ENCODE measurements around the gene GARIN5A.
"Not testable (repeated sequence)": the region's sequence is repeated elsewhere in the genome, so short reads cannot be mapped to it uniquely, and the experiment has no call there.

Gene GARIN5A

DNA sequence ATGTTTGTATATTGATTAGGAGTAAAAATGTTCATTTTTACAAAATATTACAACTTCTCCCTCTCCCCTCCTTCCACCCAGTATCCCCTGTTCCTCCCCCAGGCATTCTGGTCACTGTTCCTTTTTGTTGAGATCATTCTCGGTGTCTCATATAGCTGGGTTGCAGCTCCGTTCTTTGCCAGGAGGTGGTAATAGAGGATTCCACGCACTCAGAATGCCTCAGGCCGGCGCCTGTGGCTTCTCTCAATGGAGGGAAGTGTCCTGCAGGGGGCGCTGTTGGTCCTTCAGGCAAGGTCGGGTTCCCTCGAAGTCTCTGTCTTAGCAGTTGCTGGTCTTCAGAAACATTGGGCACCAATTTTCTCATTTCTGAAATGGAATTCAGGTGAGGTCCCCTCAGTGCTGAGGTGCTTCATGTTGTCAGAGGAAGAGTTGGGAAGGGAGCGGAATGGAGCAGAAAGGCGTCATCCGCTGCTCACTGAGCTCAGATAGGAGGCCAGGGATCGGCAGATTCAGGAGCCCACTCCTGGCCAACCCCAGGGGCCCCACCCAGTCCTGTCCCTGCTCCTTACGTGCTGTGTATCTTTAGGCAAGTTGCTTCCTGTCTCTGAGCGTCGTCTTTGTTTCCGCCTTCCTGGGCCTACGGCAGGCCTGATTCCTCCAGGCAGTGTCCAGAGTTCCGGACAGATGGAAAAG, 10.3 kb upstream of the GARIN5A start:
- no peak for DNase-seq

DNA sequence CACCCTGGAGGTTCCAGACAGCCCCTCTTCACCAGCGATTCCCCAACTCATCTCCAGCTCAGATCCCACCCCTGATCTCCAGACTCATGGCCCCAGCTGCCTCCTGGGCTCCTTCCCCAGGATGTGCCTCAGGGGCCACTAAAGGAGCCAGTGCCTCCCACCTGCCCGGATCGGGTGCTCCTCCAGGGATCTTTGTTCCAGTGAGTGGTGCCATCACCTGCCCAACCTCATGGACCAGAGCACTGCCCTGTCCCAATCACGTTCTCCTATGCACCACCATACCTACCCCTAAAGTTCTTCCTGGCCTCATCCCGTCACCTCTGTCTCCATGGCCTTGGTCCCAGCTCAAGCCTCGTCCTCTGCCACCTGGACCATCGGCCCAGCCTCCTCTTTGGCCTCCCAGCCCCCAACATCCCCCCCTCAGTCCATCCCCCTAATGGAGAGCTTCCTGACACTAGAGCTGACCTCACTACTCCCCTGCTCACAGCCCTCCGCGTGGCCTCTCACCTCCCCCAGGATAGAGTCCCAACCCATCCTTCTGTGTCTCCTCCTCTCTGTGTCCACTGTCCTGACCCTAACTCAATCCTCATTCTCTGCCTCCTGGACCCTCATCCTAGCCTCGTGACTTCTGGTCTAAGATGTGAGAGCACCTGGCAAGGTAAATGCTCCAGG, 8.8 kb upstream of the GARIN5A start:
- no peak for DNase-seq

DNA sequence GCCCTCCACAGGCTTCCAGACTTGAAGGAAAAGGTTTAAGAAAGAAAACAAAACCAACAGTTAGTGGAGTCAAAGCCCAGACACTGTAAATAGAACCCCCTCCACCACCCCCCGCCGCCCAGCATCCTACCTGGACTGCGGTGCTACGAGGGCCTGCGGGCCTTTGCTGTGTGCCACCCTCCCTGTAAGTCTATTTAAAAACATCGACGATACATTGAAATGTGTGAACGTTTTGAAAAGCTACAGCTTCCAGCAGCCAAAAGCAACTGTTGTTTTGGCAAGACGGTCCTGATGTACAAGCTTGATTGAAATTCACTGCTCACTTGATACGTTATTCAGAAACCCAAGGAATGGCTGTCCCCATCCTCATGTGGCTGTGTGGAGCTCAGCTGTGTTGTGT, 6.3 kb upstream of the GARIN5A start:
- no peak for DNase-seq

DNA sequence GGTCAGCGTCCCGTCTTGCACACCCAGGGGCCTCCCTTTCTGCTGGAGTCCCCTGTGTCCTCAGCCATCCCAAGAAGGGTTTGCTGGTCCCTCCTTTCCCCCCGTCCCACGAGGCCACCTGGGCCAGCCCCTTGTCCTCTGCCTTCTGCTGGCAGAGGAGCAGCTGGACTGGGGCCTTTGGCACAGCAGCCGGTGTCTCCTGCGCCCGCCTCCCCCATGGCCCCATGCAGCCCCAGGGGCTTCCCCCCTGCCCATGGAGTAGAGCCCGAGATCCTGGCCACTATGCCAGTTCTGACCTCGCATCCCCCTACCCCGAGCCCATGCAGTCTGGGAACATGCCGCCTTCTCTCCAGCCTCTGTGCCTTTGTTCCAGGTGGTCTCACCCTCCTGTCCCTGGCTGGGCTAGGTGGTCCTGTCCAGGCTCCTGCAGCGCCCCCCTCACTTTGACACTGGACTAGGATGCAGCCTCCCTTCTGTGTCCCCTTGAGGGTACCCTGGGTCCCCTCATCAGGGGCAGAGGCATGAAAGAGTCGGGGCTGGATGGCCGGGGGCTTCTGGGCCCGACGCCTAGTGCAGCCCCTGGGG, 5.7 kb upstream of the GARIN5A start:
- no peak for DNase-seq

DNA sequence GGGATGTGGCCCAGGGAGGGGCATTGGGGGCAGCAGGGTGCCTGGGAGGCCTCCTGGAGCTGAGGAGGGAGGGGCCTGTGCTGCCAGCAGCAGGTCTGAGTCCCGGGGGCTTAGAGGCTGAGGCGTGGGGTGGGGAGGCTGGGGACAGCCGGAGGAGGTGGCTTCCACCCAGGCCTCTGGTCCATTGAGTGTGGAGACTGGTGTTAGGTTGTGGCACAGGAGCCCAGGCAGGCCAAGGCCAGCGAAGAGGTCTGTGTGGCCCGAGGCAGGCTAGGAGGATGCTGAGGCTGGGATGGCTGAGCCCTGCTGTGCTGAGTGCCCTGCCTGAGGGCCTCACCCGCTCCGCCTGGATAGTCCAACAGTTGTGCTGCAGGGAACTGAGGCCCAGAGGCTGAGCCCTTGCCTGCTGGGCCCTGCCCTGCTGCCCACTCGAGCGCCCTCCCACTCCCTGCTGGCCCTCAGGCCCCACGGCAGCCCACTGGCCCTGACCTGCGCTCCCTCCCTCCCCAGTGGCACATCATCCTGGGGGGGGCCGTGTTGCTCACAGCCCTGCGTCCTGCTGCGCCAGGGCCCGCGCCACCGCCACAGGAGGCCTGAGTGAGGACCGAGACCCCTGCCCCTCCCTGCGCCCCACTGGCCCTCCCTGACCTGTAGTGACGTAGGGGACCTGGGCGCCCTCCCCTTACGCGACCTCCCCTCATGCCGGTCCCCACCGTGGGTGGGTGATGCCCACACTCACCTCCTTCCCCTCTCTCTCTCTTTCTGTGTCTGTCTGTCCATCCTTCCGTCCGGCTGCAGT, 4.9 kb upstream of the GARIN5A start:
- no peak for DNase-seq

DNA sequence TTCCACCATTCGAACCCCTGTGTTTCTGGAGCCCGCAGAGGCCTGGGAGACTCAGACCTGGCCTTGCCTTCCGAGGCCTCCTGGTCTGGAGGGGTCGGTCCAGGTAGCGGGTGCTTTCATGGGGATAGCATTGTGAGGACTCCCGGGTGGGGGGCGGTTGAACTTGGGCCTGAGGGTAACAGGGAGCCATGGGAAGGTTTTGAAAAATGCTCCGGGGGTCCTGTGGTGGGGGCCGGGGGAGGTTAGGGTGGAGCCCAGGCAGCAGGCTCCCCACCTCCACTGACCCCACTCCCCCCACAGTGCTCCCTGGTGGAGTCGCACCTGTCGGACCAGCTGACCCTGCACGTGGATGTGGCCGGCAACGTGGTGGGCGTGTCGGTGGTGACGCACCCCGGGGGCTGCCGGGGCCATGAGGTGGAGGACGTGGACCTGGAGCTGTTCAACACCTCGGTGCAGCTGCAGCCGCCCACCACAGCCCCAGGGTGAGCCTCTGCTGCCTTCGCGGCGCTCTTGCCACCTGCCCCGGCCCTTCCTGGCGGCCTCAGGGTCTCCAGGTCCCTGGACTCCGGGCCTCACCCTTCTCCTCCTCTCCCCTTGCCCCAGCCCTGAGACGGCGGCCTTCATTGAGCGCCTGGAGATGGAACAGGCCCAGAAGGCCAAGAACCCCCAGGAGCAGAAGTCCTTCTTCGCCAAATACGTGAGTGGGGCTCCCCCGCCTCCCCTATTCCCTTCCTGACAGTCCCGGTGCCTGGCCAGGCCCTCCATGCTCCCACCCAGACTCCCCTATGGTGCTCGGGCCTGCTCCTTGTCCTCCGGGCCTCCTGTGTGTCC, 3.8 kb upstream of the GARIN5A start:
- DNase-seq = no peak

DNA sequence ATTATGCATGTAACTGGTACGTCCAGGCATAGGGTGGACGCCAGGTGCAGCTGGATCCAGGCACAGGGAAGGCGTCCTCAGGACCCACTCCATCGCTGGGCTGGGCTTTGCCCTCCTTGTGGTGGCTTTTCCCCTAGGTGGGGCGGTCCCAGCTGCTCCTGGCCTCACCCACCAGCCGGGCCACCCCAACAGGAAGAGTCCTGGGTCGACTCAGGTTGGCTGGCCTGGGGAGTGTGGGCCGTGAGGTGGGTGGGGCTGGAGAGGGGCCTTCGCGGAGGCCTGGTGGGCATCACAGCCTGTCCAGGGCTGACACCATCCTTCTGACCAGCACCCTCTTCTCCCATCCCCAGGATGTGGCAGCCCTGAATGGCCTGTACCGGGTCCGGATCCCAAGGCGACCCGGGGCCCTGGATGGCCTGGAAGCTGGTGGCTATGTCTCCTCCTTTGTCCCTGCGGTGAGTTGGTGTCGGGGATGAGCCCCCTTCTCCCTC, 3.2 kb upstream of the GARIN5A start:
- DNase-seq = no peak

DNA sequence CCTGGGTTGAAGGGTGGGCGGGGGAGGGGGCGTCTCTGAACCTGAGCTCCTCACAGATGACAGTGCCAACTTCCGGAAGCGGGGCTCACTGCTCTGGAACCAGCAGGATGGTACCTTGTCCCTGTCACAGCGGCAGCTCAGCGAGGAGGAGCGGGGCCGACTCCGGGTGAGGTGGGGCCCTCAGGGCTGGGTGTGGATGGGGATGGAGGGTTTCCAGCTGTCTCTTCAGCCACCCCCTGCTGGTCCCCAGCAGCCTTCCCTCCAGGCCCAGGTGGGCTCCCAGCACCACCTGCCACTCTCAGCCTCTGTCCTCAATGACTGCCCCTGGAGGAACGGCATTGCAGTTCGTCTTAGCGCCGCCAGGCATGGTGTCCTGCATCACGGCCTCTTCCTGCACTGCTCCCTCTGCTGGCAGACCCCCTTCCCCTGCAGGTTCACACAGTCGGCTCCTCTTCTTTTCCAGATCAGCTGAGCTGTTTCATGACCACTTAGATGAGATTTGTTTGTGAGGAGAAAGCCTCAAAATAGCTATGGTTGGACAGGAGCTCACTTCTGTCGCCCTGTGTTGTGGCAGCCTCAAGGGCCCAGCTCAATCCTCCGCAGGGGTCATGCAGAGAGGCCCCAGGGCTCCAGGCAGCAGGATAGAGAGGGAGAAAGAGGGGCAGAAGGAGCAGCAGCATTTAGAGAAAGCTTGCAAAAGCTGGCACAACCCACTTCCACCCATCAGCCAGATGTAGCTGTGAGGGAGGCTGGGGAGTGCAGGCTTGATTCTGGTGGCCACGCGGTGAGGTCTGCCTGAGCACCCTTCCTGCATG, 2.5 kb upstream of the GARIN5A start:
- no peak for DNase-seq

DNA sequence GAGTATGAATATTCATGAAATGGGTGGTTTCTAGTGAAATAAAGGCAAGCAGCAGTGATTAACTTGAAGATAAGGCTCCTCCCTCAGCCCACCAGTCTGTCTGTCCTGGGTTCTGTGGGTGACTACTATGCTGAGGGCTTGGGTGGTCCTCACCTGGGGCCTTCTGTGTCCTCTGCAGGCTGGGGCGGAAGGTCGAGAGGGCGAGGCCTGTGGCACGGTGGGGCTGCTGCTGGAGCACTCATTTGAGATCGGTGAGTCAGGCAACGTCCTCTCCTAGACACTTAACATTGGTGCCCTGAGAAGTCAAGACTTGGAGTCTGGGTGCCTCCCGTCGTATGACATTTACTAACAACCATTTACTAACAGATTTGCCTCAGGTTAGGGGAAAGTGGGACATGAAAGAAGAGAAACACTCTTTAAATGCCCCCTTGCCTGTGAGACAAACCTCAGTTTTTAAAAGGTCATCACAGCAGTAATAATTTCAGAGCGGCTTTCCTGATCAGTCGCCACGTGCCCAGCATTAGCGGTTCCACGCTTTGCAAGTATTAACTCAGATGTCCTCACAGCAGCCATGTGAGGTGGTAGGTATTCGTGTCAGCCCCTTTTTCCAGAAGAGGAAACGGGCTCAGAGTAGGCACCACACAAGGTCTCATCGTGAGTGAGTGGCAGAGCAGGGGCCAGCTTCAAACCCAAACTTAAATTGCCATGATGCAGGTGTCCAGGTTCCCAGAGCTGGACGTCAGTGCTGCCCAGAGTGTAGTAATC, 1.3 kb upstream of the GARIN5A start:
- no peak for DNase-seq

DNA sequence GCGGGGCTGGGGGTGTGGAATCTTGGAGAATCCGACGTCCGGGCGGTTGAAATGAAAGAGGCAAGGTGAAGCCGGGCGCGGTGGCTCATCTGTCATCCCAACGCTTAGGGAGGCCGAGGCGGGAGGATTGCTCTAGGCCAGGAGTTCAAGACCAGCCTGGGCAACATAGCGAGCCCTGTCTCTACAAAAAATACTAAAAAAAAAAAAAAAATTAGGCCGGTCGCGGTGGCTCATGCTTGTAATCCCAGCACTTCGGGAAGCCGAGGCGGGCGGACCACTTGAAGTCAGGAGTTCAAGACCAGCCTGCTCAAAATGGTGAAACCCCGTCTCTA, 225 bp upstream of the GARIN5A start:
- DNase-seq = no peak

DNA sequence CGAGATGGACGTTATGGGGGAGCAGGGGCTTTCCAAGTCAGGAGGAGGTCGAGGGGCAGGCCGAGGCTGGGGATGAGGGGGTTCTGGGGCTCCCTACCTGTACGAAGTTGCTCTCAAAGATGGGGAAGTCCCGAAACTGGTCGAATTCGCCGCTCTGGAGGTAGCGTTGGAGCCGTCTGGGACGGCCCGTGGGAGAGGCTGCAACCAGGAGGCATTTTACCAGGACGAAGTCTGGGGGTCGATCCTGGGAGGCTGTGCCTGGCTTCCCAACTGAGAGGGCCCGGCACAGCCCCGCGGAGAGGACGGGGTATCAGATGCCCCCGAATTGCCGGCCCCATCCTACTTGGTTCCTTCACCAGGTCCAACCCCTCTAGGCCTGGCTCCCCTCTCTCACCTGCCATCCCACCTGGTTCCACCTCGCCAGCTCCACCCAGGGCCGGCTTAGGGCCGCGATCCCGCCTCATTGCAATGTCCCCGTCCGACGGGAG, 868 bp downstream of the GARIN5A start:
- DNase-seq = no peak

DNA sequence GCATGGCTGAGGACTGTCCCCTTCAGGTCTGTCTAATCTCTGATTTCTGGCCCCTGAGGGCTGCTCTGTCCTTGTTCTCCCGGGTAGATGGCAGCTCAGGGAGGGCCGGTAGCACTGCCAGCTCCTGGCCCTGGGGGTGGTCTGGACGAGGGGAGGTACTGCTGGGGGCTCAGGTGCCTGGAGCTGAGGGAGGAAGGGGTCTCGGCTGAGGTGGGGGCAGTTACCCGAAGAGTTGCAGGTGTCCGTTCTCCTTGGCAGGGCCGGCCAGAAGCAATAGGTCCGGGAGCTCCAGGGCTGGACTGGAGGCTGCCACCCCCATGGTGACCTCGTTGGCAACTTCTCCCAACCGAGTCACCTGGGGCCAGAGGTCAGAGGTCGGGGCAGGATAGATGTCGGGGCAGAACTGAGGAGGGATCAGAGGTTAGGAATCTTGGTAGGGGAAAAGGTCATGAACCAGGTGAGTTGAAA, 1.5 kb downstream of the GARIN5A start:
- DNase-seq = no peak

DNA sequence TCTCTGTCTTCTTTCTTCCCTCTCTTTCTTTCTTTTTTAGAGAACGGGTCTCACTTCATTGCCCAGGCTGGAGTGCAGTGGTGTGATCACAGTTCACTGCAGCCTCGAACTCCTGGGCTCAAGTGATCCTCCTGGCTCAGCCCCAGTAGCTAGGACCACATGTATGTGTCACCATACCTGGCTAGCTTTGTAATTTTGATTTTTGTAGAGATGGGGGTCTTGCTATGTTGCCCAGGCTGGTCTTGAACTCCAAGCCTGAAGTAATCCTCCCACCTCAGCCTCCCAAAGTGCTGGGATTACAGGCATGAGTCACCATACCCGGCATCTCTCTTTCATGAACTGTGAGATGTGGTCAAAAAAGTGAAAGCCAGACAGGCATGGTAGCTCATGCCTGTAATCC, 3.3 kb downstream of the GARIN5A start:
- DNase-seq = not testable (repeated sequence)

DNA sequence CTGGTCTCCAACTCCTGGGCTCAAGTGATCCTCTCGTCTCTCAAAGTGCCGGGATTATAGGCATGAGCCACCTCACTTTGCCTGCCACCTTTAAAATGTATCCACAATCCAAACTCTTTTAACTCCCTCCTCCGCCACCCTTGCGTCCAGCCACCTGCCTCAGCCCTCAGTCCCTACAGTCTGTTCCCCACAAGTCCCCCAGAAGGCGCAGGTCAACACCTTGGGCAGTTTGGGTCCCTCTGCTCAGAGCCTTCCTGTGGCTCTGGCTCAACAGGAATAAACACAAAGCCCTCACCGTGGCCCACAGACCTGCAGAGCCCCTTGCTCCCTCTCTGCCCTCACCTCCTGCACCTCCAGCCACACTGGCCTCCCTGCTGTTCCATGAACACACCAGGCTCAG, 7.8 kb downstream of the GARIN5A start:
- no peak for DNase-seq

DNA sequence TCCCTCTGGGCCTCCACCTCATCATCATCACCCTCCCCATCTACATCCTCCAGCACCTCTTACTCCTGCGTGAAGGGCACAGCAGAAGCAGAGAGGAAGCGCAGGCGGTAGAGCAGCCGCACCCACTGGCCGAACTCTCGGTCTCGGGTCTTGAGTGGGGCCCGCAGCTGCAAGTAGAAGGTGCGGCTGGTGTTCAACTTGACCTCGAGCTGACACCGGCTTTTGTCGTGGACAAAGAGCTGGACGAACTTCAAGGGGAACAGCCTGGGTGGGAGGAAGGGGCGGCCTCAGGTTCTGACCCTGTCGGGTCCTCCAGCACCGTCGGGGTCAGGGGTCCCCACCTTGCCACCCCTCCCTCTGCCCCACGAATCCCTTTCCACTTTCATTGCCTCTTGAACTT, 9.1 kb downstream of the GARIN5A start:
- DNase-seq = no peak

DNA sequence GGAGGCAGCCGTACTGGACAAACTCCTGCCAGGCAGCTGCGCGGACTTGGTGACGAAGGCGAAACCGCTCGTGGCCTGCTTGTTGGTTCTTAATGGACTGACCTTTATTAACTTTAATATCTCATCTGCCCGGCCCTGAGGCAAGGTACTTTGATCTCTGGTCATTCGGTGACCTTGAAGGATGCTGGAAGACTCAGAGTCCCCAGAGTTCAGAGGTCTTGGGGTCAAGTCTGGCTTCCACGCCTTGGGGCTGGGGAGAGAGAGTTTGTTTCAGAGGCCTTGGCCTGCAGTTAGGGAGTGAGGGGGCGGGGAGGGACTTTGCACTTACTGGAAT, 10.0 kb downstream of the GARIN5A start:
- no peak for DNase-seq

DNA sequence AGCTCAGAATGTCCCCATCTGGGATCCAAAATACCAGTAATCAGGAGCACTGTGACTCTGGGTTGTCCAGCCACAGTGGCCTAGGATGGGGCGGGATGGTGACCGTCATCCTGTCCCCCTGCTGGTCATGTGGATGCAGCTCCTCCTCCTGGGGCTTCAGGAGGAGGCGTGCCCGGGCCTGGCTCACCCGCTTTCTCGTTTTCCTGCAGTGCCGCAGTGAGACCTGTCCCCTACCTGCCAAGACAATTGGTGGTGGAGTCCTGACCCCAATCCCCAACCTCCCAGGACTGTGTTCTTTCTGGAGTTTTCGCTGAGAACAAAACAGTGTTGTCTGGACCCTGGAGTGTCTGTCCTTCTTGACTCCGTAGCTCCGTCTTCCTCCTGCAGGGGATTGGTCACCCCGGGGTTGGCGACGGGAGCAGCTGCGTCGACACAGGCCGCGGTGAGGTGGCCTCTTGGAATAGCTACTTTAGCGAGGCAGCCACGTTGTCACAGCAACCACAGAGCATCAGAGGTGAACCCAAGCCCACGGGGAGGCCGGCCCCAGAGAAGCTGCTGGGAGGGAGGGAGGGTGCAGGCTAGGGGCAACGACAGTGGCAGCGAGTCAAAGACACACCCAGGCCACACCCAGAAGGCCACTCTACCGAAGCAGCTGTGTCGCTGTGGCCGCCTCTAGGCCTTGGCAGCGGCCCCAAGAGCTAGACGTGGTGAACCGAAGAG, 10.5 kb downstream of the GARIN5A start:
- DNase-seq = no peak

DNA sequence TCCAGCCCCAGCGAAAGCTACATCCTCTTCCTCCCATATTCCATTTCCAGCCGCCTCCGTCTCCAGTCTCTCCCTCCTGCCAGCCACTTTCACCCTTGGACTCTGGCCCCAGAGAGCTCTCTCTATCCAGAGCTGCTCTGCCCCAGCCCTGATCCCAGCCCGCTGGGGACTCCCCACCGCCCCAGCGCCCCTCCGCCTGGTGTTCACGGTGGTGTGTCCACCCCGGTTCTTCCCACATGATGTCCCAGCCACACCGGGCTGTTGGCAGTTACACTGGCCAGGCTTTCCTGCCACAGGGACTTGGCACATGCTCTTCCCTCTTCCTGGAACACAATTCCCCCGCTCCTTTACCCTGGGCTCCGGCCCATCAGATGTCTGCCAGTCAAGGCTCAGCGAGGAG, 11.6 kb downstream of the GARIN5A start:
- no peak for DNase-seq

DNA sequence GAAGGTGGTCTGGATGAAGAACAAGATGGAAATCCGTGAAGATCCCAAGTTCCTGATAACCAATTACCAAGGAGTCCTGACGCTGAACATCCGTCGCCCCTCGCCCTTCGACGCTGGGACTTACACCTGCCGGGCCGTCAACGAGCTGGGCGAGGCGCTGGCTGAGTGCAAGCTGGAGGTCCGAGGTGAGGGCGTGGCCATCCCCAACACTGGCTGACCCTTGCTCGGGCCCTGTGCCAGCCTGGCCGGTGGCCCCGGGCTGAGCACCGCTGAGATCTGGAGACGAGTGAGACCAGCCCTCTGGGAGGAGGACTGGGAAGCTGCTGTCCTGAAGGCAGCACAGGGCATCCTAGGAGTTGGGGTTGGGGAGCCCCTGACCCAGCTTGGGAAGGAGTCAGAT, 12.3 kb downstream of the GARIN5A start:
- no peak for DNase-seq

DNA sequence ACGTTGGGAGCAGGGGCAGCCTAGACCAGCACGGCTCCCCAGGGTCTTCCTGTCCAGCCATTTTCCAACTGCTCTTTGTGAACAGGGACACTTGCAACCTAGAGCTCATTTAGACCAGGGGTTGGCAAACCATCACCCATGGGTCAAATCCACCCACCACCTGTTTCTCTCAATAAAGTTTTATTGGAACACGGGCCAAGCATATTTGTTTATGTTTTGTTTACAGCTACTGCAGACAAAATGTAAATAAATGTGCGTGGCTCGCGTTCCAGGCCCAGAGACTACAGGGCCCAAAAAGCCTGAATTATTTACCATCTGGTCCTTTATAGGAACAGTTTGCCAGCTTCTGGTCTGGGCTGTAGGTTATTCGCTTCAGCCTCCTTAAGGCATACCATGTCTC, 13.7 kb downstream of the GARIN5A start:
- DNase-seq = no peak
